H9 (cell line): ENCODE results near the gene UMAD1. TPM values are rescaled to one million over a fixed set of nuclear protein-coding genes. Genes with fewer than 3 reads are reported as not detected.

ENCODE experiments used
- DNase-seq: peaks from one replicate; pipeline ENCODE4 v3.0.0-alpha.2; 2017
- H2AFZ ChIP-seq: one replicate; pipeline ENCODE4 v1.6.1; 2013; ENCODE audit warnings: mild to moderate bottlenecking, low read length, control low read depth, moderate library complexity
- H2AK5ac ChIP-seq: 2 replicates; pipeline ENCODE4 v1.6.1; 2013; ENCODE audit warnings: low read length, control low read depth, mixed read lengths; ENCODE audit not compliant: insufficient read length
- H2BK120ac ChIP-seq: one replicate; pipeline ENCODE4 v1.6.1; 2013; ENCODE audit warnings: low read depth, mild to moderate bottlenecking, low read length, control low read depth, inconsistent platforms; ENCODE audit not compliant: poor library complexity, severe bottlenecking
- H2BK12ac ChIP-seq: 2 replicates; pipeline ENCODE4 v1.6.1; 2013; ENCODE audit warnings: low read length, control low read depth, mixed read lengths, low read depth; ENCODE audit not compliant: insufficient read length
- H2BK15ac ChIP-seq: 2 replicates; pipeline ENCODE4 v1.6.1; 2013; ENCODE audit warnings: low read depth, low read length, control low read depth
- H2BK20ac ChIP-seq: one replicate; pipeline ENCODE4 v1.6.1; 2013; ENCODE audit warnings: low read depth, mild to moderate bottlenecking, low read length, control low read depth, inconsistent platforms; ENCODE audit not compliant: poor library complexity, severe bottlenecking
- H2BK5ac ChIP-seq: 2 replicates; pipeline ENCODE4 v1.6.1; 2013; ENCODE audit warnings: low read length, control low read depth, mixed read lengths; ENCODE audit not compliant: insufficient read length
- H3K14ac ChIP-seq: 2 replicates; pipeline ENCODE4 v1.6.1; 2013; ENCODE audit warnings: low read length, control low read depth; ENCODE audit not compliant: insufficient read depth
- H3K18ac ChIP-seq: 2 replicates; pipeline ENCODE4 v1.6.1; 2013; ENCODE audit warnings: low read depth, mild to moderate bottlenecking, mixed read lengths, low read length, control low read depth; ENCODE audit not compliant: insufficient read length
- H3K23ac ChIP-seq: 2 replicates; pipeline ENCODE4 v1.6.1; 2013; ENCODE audit warnings: low read length, control low read depth, mixed read lengths, low read depth; ENCODE audit not compliant: insufficient read length
- H3K23me2 ChIP-seq: 2 replicates; pipeline ENCODE4 v1.6.1; 2013; ENCODE audit warnings: low read depth, mild to moderate bottlenecking, mixed read lengths, low read length, control low read depth; ENCODE audit not compliant: insufficient read length, poor library complexity, severe bottlenecking
- H3K27ac ChIP-seq: 2 replicates; pipeline ENCODE4 v1.5.1; 2013; ENCODE audit warnings: low read length, control low read depth, mixed read lengths, low read depth; ENCODE audit not compliant: insufficient read length
- H3K27me3 ChIP-seq: 2 replicates; pipeline ENCODE4 v1.6.1; 2013; ENCODE audit warnings: low read length, control low read depth, inconsistent platforms; ENCODE audit not compliant: insufficient read depth
- H3K4ac ChIP-seq: 2 replicates; pipeline ENCODE4 v1.6.1; 2013; ENCODE audit warnings: low read depth, mild to moderate bottlenecking, control low read depth, inconsistent platforms, low read length, moderate library complexity
- H3K4me1 ChIP-seq: 2 replicates; pipeline ENCODE4 v1.6.1; 2013; ENCODE audit warnings: low read length, control low read depth, inconsistent platforms; ENCODE audit not compliant: insufficient read depth
- H3K4me2 ChIP-seq: 2 replicates; pipeline ENCODE4 v1.6.1; 2013; ENCODE audit warnings: low read length, control low read depth, mixed read lengths; ENCODE audit not compliant: insufficient read length, insufficient read depth
- H3K56ac ChIP-seq: 2 replicates; pipeline ENCODE4 v1.6.1; 2013; ENCODE audit warnings: low read depth, mild to moderate bottlenecking, mixed read lengths, low read length, control low read depth; ENCODE audit not compliant: insufficient read length
- H3K79me1 ChIP-seq: 2 replicates; pipeline ENCODE4 v1.6.1; 2013; ENCODE audit warnings: low read depth, mild to moderate bottlenecking, moderate library complexity, low read length, control low read depth, inconsistent platforms; ENCODE audit not compliant: insufficient read depth, poor library complexity, severe bottlenecking
- H3K79me2 ChIP-seq: 2 replicates; pipeline ENCODE4 v1.6.1; 2013; ENCODE audit warnings: low read length, control low read depth, inconsistent platforms; ENCODE audit not compliant: insufficient read depth
- H3K9ac ChIP-seq: 2 replicates; pipeline ENCODE4 v1.6.1; 2013; ENCODE audit warnings: low read length, control low read depth, mixed read lengths; ENCODE audit not compliant: insufficient read length; ENCODE audit errors: extremely low read depth
- H3K9me3 ChIP-seq: one replicate; pipeline ENCODE4 v1.6.1; 2013; ENCODE audit warnings: low read depth, low read length, inconsistent platforms; ENCODE audit not compliant: control insufficient read depth
- H3T11ph ChIP-seq: one replicate; pipeline ENCODE4 v1.6.1; 2013; ENCODE audit warnings: mild to moderate bottlenecking, low read length, control low read depth, inconsistent platforms
- H4K20me1 ChIP-seq: one replicate; pipeline ENCODE4 v1.6.1; 2013; ENCODE audit not compliant: control insufficient read depth, insufficient read length, insufficient read depth
- H4K5ac ChIP-seq: 2 replicates; pipeline ENCODE4 v1.6.1; 2013; ENCODE audit warnings: low read depth, mild to moderate bottlenecking, mixed read lengths, low read length, control low read depth; ENCODE audit not compliant: insufficient read length
- H4K8ac ChIP-seq: replicated peaks from 2 replicates; pipeline ENCODE4 v1.6.1; 2013; ENCODE audit warnings: low read length, control low read depth, mixed read lengths, low read depth; ENCODE audit not compliant: insufficient read length
- H4K91ac ChIP-seq: 2 replicates; pipeline ENCODE4 v1.6.1; 2013; ENCODE audit warnings: low read depth, mild to moderate bottlenecking, moderate library complexity, mixed read lengths, low read length, control low read depth; ENCODE audit not compliant: insufficient read length
- H3K27ac Mint-ChIP-seq, 3 experiments: 2 replicates in 2 of 3; 3 replicates in 1 of 3; pipeline ENCODE4 v1.8.0; 2020 to 2021; ENCODE audit warnings: mixed read lengths in 3 of 3, mild to moderate bottlenecking in 1 of 3, moderate library complexity in 1 of 3
- H3K27me3 Mint-ChIP-seq: 2 replicates; pipeline ENCODE4 v1.8.0; 2021; ENCODE audit warnings: low read depth, mild to moderate bottlenecking, moderate library complexity, mixed read lengths
- H3K36me3 Mint-ChIP-seq, 3 experiments: 2 replicates in 2 of 3; 3 replicates in 1 of 3; pipeline ENCODE4 v1.8.0; 2020 to 2021; ENCODE audit warnings: low read depth in 3 of 3, mixed read lengths in 3 of 3; ENCODE audit not compliant: insufficient read depth in 1 of 3
- H3K4me1 Mint-ChIP-seq, 2 experiments: 2 replicates each; pipeline ENCODE4 v1.8.0; 2020; ENCODE audit warnings: mixed read lengths in 2 of 2
- H3K4me3 Mint-ChIP-seq, 2 experiments: 2 replicates in 1 of 2; 3 replicates in 1 of 2; pipeline ENCODE4 v1.8.0; 2020 to 2021; ENCODE audit warnings: mild to moderate bottlenecking in 2 of 2, mixed read lengths in 2 of 2, moderate library complexity in 1 of 2
- H3K9me3 Mint-ChIP-seq, 2 experiments: 2 replicates in 1 of 2; 3 replicates in 1 of 2; pipeline ENCODE4 v1.8.0; 2020; ENCODE audit warnings: mild to moderate bottlenecking in 2 of 2, mixed read lengths in 2 of 2, moderate library complexity in 1 of 2
- WGBS: extraction: QIAGEN DNeasy Blood & Tissue Kit; methylation state at CpG from one replicate; pipeline ENCODE4 v1.1.7; 2013; ENCODE audit warnings: missing lambda C conversion rate, low lambda C conversion rate, mixed read lengths; ENCODE audit not compliant: insufficient read length; ENCODE audit errors: extremely low coverage; 5-methylcytosine and 5-hydroxymethylcytosine counted together
- total RNA-seq: library from RNA; stranded (reverse); gene quantifications from 2 replicates; pipeline ENCODE4 v1.2.1, GENCODE V29; 2021
- TF ChIP-seq, protein P1 (sequence below): fragments of 200-600 bp; sonication (generic); conservative IDR thresholded peaks from 3 replicates; pipeline ENCODE4 v1.8.0; 2021; ENCODE audit warnings: antibody characterized with exemption, mild to moderate bottlenecking

The UMAD1 gene
- total RNA-seq, 1 experiment from 2014 or later: 8.9 TPM

DNA sequence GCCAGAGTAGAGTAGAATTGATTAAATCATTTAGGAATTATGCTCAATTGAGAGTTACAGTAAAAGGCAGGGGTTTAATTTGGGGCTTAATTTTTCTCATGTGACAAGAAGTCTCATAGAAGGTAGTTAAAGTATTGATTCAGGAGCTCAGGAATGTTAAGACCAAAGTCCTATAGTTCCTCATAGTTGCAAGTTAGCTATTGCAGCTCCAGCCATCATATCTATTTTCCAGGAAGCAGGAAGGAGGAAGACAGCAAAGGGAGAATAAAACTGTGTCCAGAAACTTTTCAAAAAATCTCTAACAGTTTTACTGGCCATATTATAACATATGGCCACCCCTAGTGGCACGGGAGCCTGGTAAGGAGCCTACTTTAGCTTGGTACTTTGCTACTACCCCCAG is 174.8 kb downstream of the UMAD1 start:
- Mint-ChIP-seq H3K27ac (no peak overlapping the region), H3K4me3 (no peak overlapping the region), H3K4me1 (peaks cover 4 to 8% of the 10 kb centered on the region in 2 experiments), H3K36me3 (0 out of 7 replicates have a peak, but pooled peaks cover 0 to 4% (median 0%) of the 10 kb centered on the region in 3 experiments), H3K27me3 (no peaks in the 10 kb centered on the region), H3K9me3 (peaks cover 0 to 3% of the 10 kb centered on the region in 2 experiments; a peak in 1 of 5 replicates)
- H3K56ac ChIP-seq: no peak overlapping the region
- H2BK12ac ChIP-seq: no peak overlapping the region
- H3K9me3 ChIP-seq: no peaks in the 10 kb centered on the region
- TF ChIP-seq, protein P1, sequence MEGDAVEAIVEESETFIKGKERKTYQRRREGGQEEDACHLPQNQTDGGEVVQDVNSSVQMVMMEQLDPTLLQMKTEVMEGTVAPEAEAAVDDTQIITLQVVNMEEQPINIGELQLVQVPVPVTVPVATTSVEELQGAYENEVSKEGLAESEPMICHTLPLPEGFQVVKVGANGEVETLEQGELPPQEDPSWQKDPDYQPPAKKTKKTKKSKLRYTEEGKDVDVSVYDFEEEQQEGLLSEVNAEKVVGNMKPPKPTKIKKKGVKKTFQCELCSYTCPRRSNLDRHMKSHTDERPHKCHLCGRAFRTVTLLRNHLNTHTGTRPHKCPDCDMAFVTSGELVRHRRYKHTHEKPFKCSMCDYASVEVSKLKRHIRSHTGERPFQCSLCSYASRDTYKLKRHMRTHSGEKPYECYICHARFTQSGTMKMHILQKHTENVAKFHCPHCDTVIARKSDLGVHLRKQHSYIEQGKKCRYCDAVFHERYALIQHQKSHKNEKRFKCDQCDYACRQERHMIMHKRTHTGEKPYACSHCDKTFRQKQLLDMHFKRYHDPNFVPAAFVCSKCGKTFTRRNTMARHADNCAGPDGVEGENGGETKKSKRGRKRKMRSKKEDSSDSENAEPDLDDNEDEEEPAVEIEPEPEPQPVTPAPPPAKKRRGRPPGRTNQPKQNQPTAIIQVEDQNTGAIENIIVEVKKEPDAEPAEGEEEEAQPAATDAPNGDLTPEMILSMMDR: no peak
- no peak overlapping the region for H3K14ac ChIP-seq
- no peak overlapping the region for H2BK15ac ChIP-seq
- no peak overlapping the region for H3K23ac ChIP-seq
- H4K8ac ChIP-seq: no peak overlapping the region
- H2BK120ac ChIP-seq: no peak overlapping the region
- H4K91ac ChIP-seq: no peak overlapping the region
- no peak overlapping the region for H3T11ph ChIP-seq
- no peak overlapping the region for H3K9ac ChIP-seq
- no peak overlapping the region for H2BK5ac ChIP-seq
- H2AK5ac ChIP-seq: no peak overlapping the region
- H3K27ac ChIP-seq: no peak overlapping the region
- H4K5ac ChIP-seq: no peak overlapping the region
- H3K18ac ChIP-seq: no peak overlapping the region
- no CpG with 5 or more reads among the region's 1 CpG for WGBS
- no peaks in the 10 kb centered on the region for H3K27me3 ChIP-seq
- no peak overlapping the region for H3K4me2 ChIP-seq
- H2AFZ ChIP-seq: no peak overlapping the region
- H3K4ac ChIP-seq: no peak overlapping the region
- peaks cover 2% of the 10 kb centered on the region for H4K20me1 ChIP-seq
- no peaks in the 10 kb centered on the region for H3K79me1 ChIP-seq
- DNase-seq: no peak
- no peak overlapping the region for H2BK20ac ChIP-seq
- H3K4me1 ChIP-seq: no peaks in the 10 kb centered on the region
- H3K23me2 ChIP-seq: no peaks in the 10 kb centered on the region
- H3K79me2 ChIP-seq: no peaks in the 10 kb centered on the region
